Stimulated activated CD8-positive, alpha-beta memory T cell treated with anti-CD3 and anti-CD28 coated beads, Interleukin-15, amount 100 ng/mL, for 4 hours (primary cell): Measurements from ENCODE around the gene SBK1.
"Not testable (repeated sequence)": the region's sequence is repeated elsewhere in the genome, so short reads cannot be mapped to it uniquely, and the experiment has no call there.

Experiments
- DNase-seq, 2 donors: peaks; one replicate each; pipeline ENCODE4 v3.0.0-alpha.2; 2020; ENCODE audit warnings: low read depth in 2 of 2

SBK1 gene

GRCh38 chr16:28335678-28336077 lies 43.4 kb downstream of the SBK1 start:
- not testable (repeated sequence) for DNase-seq

GRCh38 chr16:28336940-28337710 lies 44.8 kb downstream of the SBK1 start:
- not testable (repeated sequence) for DNase-seq

DNA sequence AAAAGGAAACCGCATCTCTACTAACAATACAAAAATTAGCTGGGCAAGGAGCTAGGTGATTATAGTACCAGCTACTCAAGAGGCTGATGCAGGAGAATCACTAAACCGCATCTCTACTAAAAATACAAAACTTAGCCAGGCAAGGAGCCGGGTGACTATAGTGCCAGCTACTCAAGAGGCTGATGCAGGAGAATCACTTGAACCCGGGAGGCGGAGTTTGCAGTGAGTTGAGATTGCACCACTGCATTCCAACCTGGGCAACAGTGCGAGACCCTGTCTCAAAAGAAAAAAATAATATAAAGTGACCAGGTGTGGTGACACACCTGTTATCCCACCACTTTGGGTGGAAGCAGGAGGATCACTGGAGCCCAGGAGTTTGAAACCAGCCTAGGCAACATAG lies 45.9 kb downstream of the SBK1 start:
- DNase-seq: not testable (repeated sequence)

- DNase-seq: not testable (repeated sequence)
Observed at GRCh38 chr16:28362600-28362999, 70.3 kb downstream of the SBK1 start.

GRCh38 chr16:28363408-28363807 lies 71.1 kb downstream of the SBK1 start, which contains the start of gene NPIPB6:
Gene NPIPB6, minus strand, starts transcription at chr16:28363508. Its CDS starts 686 bp downstream, at chr16:28362822.
- not testable (repeated sequence) for DNase-seq

DNA sequence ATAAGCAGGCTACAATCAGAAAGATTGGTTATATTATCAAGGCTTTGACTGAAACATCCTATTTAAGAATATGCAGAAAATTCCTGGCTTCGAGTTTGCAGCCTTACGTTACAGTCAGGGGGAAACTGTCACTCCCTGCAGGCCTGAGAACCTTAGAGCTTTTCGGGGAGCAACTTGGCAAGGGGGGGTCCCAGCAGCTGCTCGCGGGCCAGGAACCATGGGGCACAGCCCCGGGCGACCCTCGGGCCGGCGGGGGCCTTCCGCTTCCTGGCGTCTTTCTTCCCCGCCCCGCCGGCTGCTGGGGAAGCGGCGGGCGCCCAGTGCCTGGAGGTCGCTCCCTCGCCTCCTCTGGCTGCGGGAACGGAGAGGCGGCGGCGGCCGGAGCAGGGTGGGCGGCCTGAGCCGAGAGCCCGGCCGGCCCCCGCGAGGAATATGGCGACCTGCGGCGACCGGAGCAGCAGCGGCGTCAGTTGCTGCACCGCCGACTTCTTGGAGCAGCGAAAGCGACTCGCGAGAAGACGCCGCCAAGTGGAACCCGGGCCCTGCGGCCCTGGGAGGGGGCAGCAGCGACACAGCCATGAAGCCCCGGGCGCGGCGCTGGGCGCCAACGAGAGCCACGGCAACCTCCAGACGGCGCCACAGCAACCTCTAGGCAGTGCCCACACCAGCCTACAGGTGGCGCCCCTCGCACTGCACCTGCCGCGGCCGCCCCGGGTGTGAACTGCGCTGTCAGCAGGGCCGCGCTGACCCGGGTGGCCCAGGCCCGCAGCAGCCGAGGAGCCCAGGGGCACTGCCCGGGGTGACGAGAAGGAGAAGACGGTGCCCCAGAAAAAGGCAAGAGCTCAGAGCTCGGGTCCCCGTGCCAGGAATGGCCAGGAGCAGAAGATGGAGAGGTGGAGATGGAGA lies 72.2 kb downstream of the SBK1 start:
- not testable (repeated sequence) for DNase-seq

DNA sequence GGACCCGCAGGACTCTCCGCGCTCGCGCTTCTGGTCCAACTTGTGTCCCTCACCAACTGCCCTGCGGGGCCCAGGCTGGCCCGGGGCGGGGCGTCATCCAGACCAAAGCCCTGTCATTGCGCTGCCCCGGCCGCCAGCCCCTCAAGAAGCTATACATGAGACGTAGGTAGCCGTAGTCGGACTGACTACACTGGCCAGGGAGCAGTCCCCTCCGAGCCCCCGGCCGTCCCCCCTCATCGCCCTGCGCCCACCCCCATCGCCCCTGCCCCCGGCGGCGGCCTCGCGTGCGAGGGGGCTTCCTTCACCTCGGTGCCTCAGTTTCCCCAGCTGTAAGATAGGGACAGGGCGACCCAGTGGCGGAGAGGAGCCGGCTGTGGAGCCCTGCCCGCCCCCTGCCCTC lies 75.6 kb downstream of the SBK1 start:
- DNase-seq: not testable (repeated sequence)
